GM21717 (cell line): Measurements from ENCODE around the gene DSE.
"Not testable (repeated sequence)": the region's sequence is repeated elsewhere in the genome, so short reads cannot be mapped to it uniquely, and the experiment has no call there.

Experiments
- ATAC-seq: cut with Tn5 transposase; IDR thresholded peaks from one replicate; pipeline ENCODE4 v1.9.1; 2021; ENCODE audit warnings: mild to moderate bottlenecking, moderate library complexity; ENCODE audit not compliant: unreplicated experiment

Gene DSE

GRCh38 chr6:116370760-116371119, at the start of gene DSE:
DSE (plus strand) TSS chr6:116370947; CDS start chr6:116399251, 28,304 bp downstream.
- peak; percentile 70 for ATAC-seq

- not testable (repeated sequence) for ATAC-seq
These were observed 48.8 kb upstream of the DSE start for GRCh38 chr6:116321933-116322332.

GRCh38 chr6:116323863-116324262, 46.9 kb upstream of the DSE start:
- no peak for ATAC-seq

GRCh38 chr6:116325634-116326132, 45.1 kb upstream of the DSE start:
- not testable (repeated sequence) for ATAC-seq

GRCh38 chr6:116326181-116326671, 44.5 kb upstream of the DSE start:
- no peak for ATAC-seq

- ATAC-seq: no peak
These were observed 43.8 kb upstream of the DSE start for GRCh38 chr6:116326996-116327395.

GRCh38 chr6:116327803-116328527, 42.8 kb upstream of the DSE start:
- ATAC-seq: no peak

- no peak for ATAC-seq
These were observed 42.2 kb upstream of the DSE start for GRCh38 chr6:116328528-116328903.

- no peak for ATAC-seq
These were observed 41.6 kb upstream of the DSE start for GRCh38 chr6:116329156-116329555.

- ATAC-seq: no peak
These were observed 40.2 kb upstream of the DSE start for GRCh38 chr6:116330511-116330910.

- no peak for ATAC-seq
These were observed 38.7 kb upstream of the DSE start for GRCh38 chr6:116332096-116332495.

- not testable (repeated sequence) for ATAC-seq
These were observed 35.9 kb upstream of the DSE start for GRCh38 chr6:116334638-116335409.

- no peak for ATAC-seq
These were observed 35.0 kb upstream of the DSE start for GRCh38 chr6:116335612-116336215.

- ATAC-seq: no peak
These were observed 31.8 kb upstream of the DSE start for GRCh38 chr6:116338943-116339342.

- ATAC-seq: not testable (repeated sequence)
These were observed 30.1 kb upstream of the DSE start for GRCh38 chr6:116340625-116341024.

- ATAC-seq: no peak
These were observed 21.5 kb upstream of the DSE start for GRCh38 chr6:116349216-116349615.

- peak; percentile 40 for ATAC-seq
These were observed 19.6 kb upstream of the DSE start for GRCh38 chr6:116351101-116351500.

GRCh38 chr6:116352515-116353471, 18.0 kb upstream of the DSE start:
- ATAC-seq: peak; percentile 79

- ATAC-seq: no peak
These were observed 16.5 kb upstream of the DSE start for GRCh38 chr6:116354236-116354635.

- ATAC-seq: no peak
These were observed 15.0 kb upstream of the DSE start for GRCh38 chr6:116355796-116356195.
